IMR-90 (cell line): ENCODE results near the gene FSIP1. TPM values are rescaled to one million over a fixed set of nuclear protein-coding genes. Genes with fewer than 3 reads are reported as not detected.
A peak's percentile ranks its signal among the peaks of the same experiment; 100 is the strongest.

Source experiments
- ATAC-seq: fragments of 200-7000 bp; cut with Tn5 transposase; 2 replicates; pipeline ENCODE4 v1.9.1; 2020; ENCODE audit warnings: low read depth, mild to moderate bottlenecking, moderate library complexity
- BruUV-seq: library from RNA; stranded (reverse); fragments of 400-500 nt; replicated peaks from 2 replicates; lab custom pipeline; 2021; lab: Mats Ljungman, UMichigan
- CTCF ChIA-PET: fragments of 300-600 bp; formaldehyde crosslinking; extraction: SDS; loops from one replicate; lab custom pipeline; 2021; ENCODE audit warnings: antibody characterized with exemption; lab: Yijun Ruan, JAX
- POLR2A ChIA-PET: fragments of 300-600 bp; sonication (Branson Sonifier 250); formaldehyde crosslinking; loops from one replicate; lab custom pipeline; 2022; ENCODE audit warnings: antibody characterized with exemption; ENCODE audit not compliant: unreplicated experiment; lab: Charles Lee
- DNase-seq: peaks from one replicate; pipeline ENCODE4 v3.0.0; 2013
- H2AFZ ChIP-seq: replicated peaks from 2 replicates; pipeline ENCODE3; 2013; ENCODE audit warnings: low read length, mild to moderate bottlenecking; ENCODE audit not compliant: poor library complexity
- H2AK5ac ChIP-seq: 2 replicates; pipeline ENCODE4 v1.6.1; 2013; ENCODE audit warnings: low read depth, low read length, inconsistent platforms
- H2AK9ac ChIP-seq: replicated peaks from 2 replicates; pipeline ENCODE3; 2013; ENCODE audit warnings: mild to moderate bottlenecking, low read depth, low read length, moderate library complexity; ENCODE audit not compliant: poor library complexity
- H2BK120ac ChIP-seq: 2 replicates; pipeline ENCODE4 v1.6.1; 2013; ENCODE audit warnings: low read depth, low read length, inconsistent platforms
- H2BK15ac ChIP-seq: 3 replicates; pipeline ENCODE4 v1.6.1; 2013; ENCODE audit warnings: low read depth, low read length, inconsistent platforms
- H2BK20ac ChIP-seq: 2 replicates; pipeline ENCODE4 v1.6.1; 2013; ENCODE audit warnings: low read depth, mild to moderate bottlenecking, inconsistent platforms, low read length, moderate library complexity
- H2BK5ac ChIP-seq: 2 replicates; pipeline ENCODE4 v1.6.1; 2013; ENCODE audit warnings: mild to moderate bottlenecking, low read depth, low read length, inconsistent platforms; ENCODE audit not compliant: poor library complexity, severe bottlenecking
- H3K14ac ChIP-seq: replicated peaks from 2 replicates; pipeline ENCODE4 v1.6.1; 2013; ENCODE audit warnings: low read depth, low read length, inconsistent platforms
- H3K18ac ChIP-seq: 2 replicates; pipeline ENCODE4 v1.6.1; 2013; ENCODE audit warnings: low read depth, low read length, control low read depth
- H3K23ac ChIP-seq: 2 replicates; pipeline ENCODE4 v1.6.1; 2013; ENCODE audit warnings: low read depth, low read length, inconsistent platforms
- H3K27ac ChIP-seq: 2 replicates; pipeline ENCODE4 v1.5.1; 2013; ENCODE audit warnings: mild to moderate bottlenecking, control low read depth, low read length; ENCODE audit not compliant: insufficient read depth
- H3K27me3 ChIP-seq: 2 replicates; pipeline ENCODE4 v1.6.1; 2013; ENCODE audit warnings: low read length; ENCODE audit not compliant: control insufficient read depth, insufficient read depth
- H3K36me3 ChIP-seq: 2 replicates; pipeline ENCODE4 v1.6.1; 2013; ENCODE audit warnings: low read length, mixed read lengths; ENCODE audit not compliant: control insufficient read depth, insufficient read depth
- H3K4ac ChIP-seq: 2 replicates; pipeline ENCODE4 v1.6.1; 2013; ENCODE audit warnings: low read depth, low read length, inconsistent platforms
- H3K4me1 ChIP-seq: 2 replicates; pipeline ENCODE4 v1.6.1; 2013; ENCODE audit warnings: low read length, mixed read lengths; ENCODE audit not compliant: control insufficient read depth, insufficient read depth
- H3K4me2 ChIP-seq: 2 replicates; pipeline ENCODE4 v1.6.1; 2013; ENCODE audit warnings: low read depth, mild to moderate bottlenecking, control low read depth, low read length, moderate library complexity
- H3K4me3 ChIP-seq: 2 replicates; pipeline ENCODE4 v1.5.1; 2013; ENCODE audit warnings: low read depth, mild to moderate bottlenecking, control low read depth, low read length, moderate library complexity; ENCODE audit not compliant: insufficient read depth
- H3K56ac ChIP-seq: 2 replicates; pipeline ENCODE4 v1.6.1; 2013; ENCODE audit warnings: low read length, inconsistent platforms; ENCODE audit not compliant: insufficient read depth; ENCODE audit errors: extremely low read depth
- H3K79me1 ChIP-seq, 2 experiments: 2 replicates each; pipeline ENCODE4 v1.6.1; 2013; ENCODE audit warnings: low read length in 2 of 2, inconsistent platforms in 1 of 2, low read depth in 1 of 2
- H3K9ac ChIP-seq: 2 replicates; pipeline ENCODE4 v1.6.1; 2013; ENCODE audit warnings: low read depth, low read length, control low read depth
- H3K9me1 ChIP-seq: 2 replicates; pipeline ENCODE4 v1.6.1; 2013; ENCODE audit warnings: low read length, inconsistent platforms; ENCODE audit not compliant: insufficient read depth
- H3K9me3 ChIP-seq: 2 replicates; pipeline ENCODE4 v1.6.1; 2013; ENCODE audit warnings: low read length; ENCODE audit not compliant: control insufficient read depth, insufficient read depth
- H4K20me1 ChIP-seq: 2 replicates; pipeline ENCODE4 v1.6.1; 2013; ENCODE audit warnings: low read length, inconsistent platforms; ENCODE audit not compliant: insufficient read depth
- H4K5ac ChIP-seq: 2 replicates; pipeline ENCODE4 v1.6.1; 2013; ENCODE audit warnings: mild to moderate bottlenecking, low read depth, low read length, control low read depth
- H4K8ac ChIP-seq, 2 experiments: 2 replicates each; pipeline ENCODE4 v1.6.1; 2013; ENCODE audit warnings: low read depth in 2 of 2, low read length in 2 of 2, control low read depth in 1 of 2, inconsistent platforms in 1 of 2
- H4K91ac ChIP-seq: 2 replicates; pipeline ENCODE4 v1.6.1; 2013; ENCODE audit warnings: low read depth, low read length, inconsistent platforms; ENCODE audit not compliant: insufficient read depth
- BHLHE40 ChIP-seq: fragments of 150-350 bp; IDR thresholded peaks from 2 replicates; pipeline ENCODE4 v1.6.1; 2016; ENCODE audit warnings: mild to moderate bottlenecking, low read depth, low read length
- CHD1 ChIP-seq: IDR thresholded peaks from 2 replicates; pipeline ENCODE4 v1.6.1; 2012; ENCODE audit warnings: low read depth, low read length, improper control_type of control experiment
- FOS ChIP-seq: fragments of 150-350 bp; IDR thresholded peaks from 2 replicates; pipeline ENCODE4 v1.6.1; 2016; ENCODE audit warnings: low read depth, low read length
- MAFK ChIP-seq: IDR thresholded peaks from 2 replicates; pipeline ENCODE4 v1.6.1; 2012; ENCODE audit warnings: low read depth, low read length, improper control_type of control experiment
- MAZ ChIP-seq: IDR thresholded peaks from 2 replicates; pipeline ENCODE4 v1.6.1; 2012; ENCODE audit warnings: low read depth, mild to moderate bottlenecking, low read length, improper control_type of control experiment, moderate library complexity, borderline replicate concordance
- MXI1 ChIP-seq: IDR thresholded peaks from 2 replicates; pipeline ENCODE4 v1.6.1; 2012; ENCODE audit warnings: low read depth, mild to moderate bottlenecking, low read length, moderate library complexity, borderline replicate concordance
- NFE2L2 ChIP-seq: fragments of 150-350 bp; IDR thresholded peaks from 2 replicates; pipeline ENCODE4 v1.6.1; 2016; ENCODE audit warnings: low read depth, mild to moderate bottlenecking, low read length
- POLR2A ChIP-seq: IDR thresholded peaks from 2 replicates; pipeline ENCODE4 v1.6.1; 2012; ENCODE audit warnings: mild to moderate bottlenecking, low read depth, low read length
- RAD21 ChIP-seq: IDR thresholded peaks from 2 replicates; pipeline ENCODE4 v1.6.1; 2012; ENCODE audit warnings: low read length, improper control_type of control experiment
- RCOR1 ChIP-seq: IDR thresholded peaks from 2 replicates; pipeline ENCODE4 v1.6.1; 2012; ENCODE audit warnings: mild to moderate bottlenecking, low read length, improper control_type of control experiment; ENCODE audit not compliant: insufficient replicate concordance
- RFX5 ChIP-seq: IDR thresholded peaks from 2 replicates; pipeline ENCODE4 v1.8.0; 2012; ENCODE audit warnings: low read depth, mild to moderate bottlenecking, low read length, moderate library complexity
- SMC3 ChIP-seq: fragments of 150-350 bp; IDR thresholded peaks from 2 replicates; pipeline ENCODE4 v1.6.1; 2016; ENCODE audit warnings: low read depth, mild to moderate bottlenecking, antibody characterized with exemption, low read length, moderate library complexity
- dilution Hi-C: fragments of 300-500 bp; cut with HindIII; formaldehyde crosslinking; loops from one replicate; pipeline ENCODE4 v1.14.3; 2018; ENCODE audit warnings: low sequenced_read_pairs; ENCODE audit not compliant: unreplicated experiment
- in situ Hi-C: fragments of 300-500 bp; cut with MboI; formaldehyde crosslinking; loops from 3 replicates; pipeline ENCODE4 v1.14.3; 2019; ENCODE audit warnings: low sequenced_read_pairs, inconsistent platforms, mixed read lengths
- intact Hi-C: fragments of 100-400 bp; cut with micrococcal nuclease; formaldehyde crosslinking; loops from 2 replicates; pipeline ENCODE4 v1.10.0; 2022
- polyA plus RNA-seq, 3 experiments: library from polyadenylated mRNA; depleted of rRNA; stranded (reverse); fragments of >200 nt; gene quantifications; 2 replicates each; pipeline ENCODE4 v1.2.3, GENCODE V29; 2012; ENCODE audit warnings: low replicate concordance in 1 of 3
- total RNA-seq: library from RNA; depleted of rRNA; stranded (reverse); fragments of >200 nt; gene quantifications from 2 replicates; pipeline ENCODE4 v1.2.3, GENCODE V29; 2012
- TF ChIP-seq, protein P1 (sequence below): fragments of 150-350 bp; IDR thresholded peaks from 2 replicates; pipeline ENCODE4 v1.6.1; 2017; ENCODE audit warnings: mild to moderate bottlenecking, antibody characterized with exemption, low read length, low read depth
- TF ChIP-seq, protein P2 (sequence below): conservative IDR thresholded peaks from 2 replicates; pipeline ENCODE4 v1.5.1; 2012; ENCODE audit warnings: mild to moderate bottlenecking, low read depth, low read length, improper control_type of control experiment
- TF ChIP-seq, protein P3 (sequence below): fragments of 150-350 bp; IDR thresholded peaks from 2 replicates; pipeline ENCODE4 v1.6.1; 2016; ENCODE audit warnings: low read depth, mild to moderate bottlenecking, low read length, moderate library complexity, borderline replicate concordance

The FSIP1 gene
- total and polyA plus RNA-seq, 2 of the 4 experiments (the other 2 are of a cell fraction): 0.10 to 0.18 TPM

DNA sequence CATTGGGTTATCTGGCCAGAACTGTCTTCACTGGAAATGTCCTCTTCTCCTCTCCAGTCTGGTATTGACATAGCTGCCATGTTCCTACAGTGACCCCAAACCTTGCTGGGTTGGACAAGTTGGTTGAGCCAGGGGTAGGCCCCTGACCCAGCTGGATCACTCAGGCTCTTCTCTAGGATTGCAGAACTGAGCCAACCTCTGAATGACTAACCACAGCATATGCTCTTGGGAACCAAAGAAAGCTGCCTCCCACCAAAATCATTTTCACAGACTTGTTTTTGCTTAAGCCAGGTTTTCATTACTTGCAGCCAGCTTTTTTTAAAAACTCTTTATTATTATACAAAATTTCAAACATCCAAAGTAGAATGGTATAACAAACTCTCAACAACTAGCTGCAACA is 41.4 kb downstream of the FSIP1 start:
- Histone ChIP-seq H3K4me2 (no peak overlapping the region), H3K27ac (no peak overlapping the region), H3K18ac (no peak overlapping the region), H3K9me1 (no peaks in the 10 kb centered on the region), H2AK9ac (peak overlapping the region; percentile 71), H2AFZ (peak overlapping the region; percentile 66), H3K4me1 (peaks cover 5% of the 10 kb centered on the region), H2BK20ac (no peak overlapping the region), H2BK15ac (no peak overlapping the region), H4K5ac (no peak overlapping the region), H4K20me1 (no peaks in the 10 kb centered on the region), H3K23ac (no peak overlapping the region), H3K36me3 (no peaks in the 10 kb centered on the region), H2BK120ac (no peak overlapping the region), H3K9me3 (no peaks in the 10 kb centered on the region), H2BK5ac (no peak overlapping the region), H4K91ac (no peak overlapping the region), H3K4me3 (no peak overlapping the region), H3K4ac (no peak overlapping the region), H3K79me1 (no peaks in the 10 kb centered on the region), H3K14ac (no peak overlapping the region), H3K9ac (no peak overlapping the region), H3K27me3 (no peaks in the 10 kb centered on the region), H3K56ac (no peak overlapping the region), H2AK5ac (no peak overlapping the region), H4K8ac (no peak overlapping the region)
- no TSS peak for BruUV-seq
- dilution Hi-C loops (no loop called here), intact Hi-C loops (no loop called here), in situ Hi-C loops (loop anchor here (10.0 kb wide), 1 partner anchor 136 kb away; no protein-coding TSS in a partner anchor)
- ATAC-seq: peak; percentile 64
- DNase-seq: peak; percentile 50
- TF ChIP-seq SMC3 (no peak), RCOR1 (no peak), RFX5 (no peak), RAD21 (no peak), MAFK (no peak), NFE2L2 (no peak), BHLHE40 (no peak), MAZ (no peak), MXI1 (no peak), CHD1 (no peak), POLR2A (no peak), FOS (no peak)
- TF ChIP-seq, protein P1, sequence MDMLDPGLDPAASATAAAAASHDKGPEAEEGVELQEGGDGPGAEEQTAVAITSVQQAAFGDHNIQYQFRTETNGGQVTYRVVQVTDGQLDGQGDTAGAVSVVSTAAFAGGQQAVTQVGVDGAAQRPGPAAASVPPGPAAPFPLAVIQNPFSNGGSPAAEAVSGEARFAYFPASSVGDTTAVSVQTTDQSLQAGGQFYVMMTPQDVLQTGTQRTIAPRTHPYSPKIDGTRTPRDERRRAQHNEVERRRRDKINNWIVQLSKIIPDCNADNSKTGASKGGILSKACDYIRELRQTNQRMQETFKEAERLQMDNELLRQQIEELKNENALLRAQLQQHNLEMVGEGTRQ: no peak
- TF ChIP-seq, protein P2, sequence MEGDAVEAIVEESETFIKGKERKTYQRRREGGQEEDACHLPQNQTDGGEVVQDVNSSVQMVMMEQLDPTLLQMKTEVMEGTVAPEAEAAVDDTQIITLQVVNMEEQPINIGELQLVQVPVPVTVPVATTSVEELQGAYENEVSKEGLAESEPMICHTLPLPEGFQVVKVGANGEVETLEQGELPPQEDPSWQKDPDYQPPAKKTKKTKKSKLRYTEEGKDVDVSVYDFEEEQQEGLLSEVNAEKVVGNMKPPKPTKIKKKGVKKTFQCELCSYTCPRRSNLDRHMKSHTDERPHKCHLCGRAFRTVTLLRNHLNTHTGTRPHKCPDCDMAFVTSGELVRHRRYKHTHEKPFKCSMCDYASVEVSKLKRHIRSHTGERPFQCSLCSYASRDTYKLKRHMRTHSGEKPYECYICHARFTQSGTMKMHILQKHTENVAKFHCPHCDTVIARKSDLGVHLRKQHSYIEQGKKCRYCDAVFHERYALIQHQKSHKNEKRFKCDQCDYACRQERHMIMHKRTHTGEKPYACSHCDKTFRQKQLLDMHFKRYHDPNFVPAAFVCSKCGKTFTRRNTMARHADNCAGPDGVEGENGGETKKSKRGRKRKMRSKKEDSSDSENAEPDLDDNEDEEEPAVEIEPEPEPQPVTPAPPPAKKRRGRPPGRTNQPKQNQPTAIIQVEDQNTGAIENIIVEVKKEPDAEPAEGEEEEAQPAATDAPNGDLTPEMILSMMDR: no peak
- TF ChIP-seq, protein P3, sequence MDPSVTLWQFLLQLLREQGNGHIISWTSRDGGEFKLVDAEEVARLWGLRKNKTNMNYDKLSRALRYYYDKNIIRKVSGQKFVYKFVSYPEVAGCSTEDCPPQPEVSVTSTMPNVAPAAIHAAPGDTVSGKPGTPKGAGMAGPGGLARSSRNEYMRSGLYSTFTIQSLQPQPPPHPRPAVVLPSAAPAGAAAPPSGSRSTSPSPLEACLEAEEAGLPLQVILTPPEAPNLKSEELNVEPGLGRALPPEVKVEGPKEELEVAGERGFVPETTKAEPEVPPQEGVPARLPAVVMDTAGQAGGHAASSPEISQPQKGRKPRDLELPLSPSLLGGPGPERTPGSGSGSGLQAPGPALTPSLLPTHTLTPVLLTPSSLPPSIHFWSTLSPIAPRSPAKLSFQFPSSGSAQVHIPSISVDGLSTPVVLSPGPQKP: no peak
- ChIA-PET POLR2A (no interaction called here), CTCF (interaction anchor here (0.6 to 1.0 kb wide), 2 partner anchors 15 to 36 kb away, joined by 3 to 6 read pairs; no protein-coding TSS in a partner anchor)
